SU-DHL-6 (cell line): ENCODE data around the gene UGT1A4.

Experiments used
- H2AFZ ChIP-seq: fragments of 200-600 bp; sonication (generic); 2 replicates; pipeline ENCODE4 v1.6.1; 2014; ENCODE audit warnings: low read depth, mild to moderate bottlenecking, moderate library complexity, mixed read lengths, antibody characterized with exemption, low read length; ENCODE audit not compliant: severe bottlenecking
- H3F3A ChIP-seq: fragments of 200-600 bp; shearing (Covaris generic); 2 replicates; pipeline ENCODE4 v1.6.0; 2016; ENCODE audit warnings: antibody characterized with exemption, mild to moderate bottlenecking; ENCODE audit not compliant: insufficient read depth
- H3K27ac ChIP-seq: fragments of 200-600 bp; sonication (generic); 2 replicates; pipeline ENCODE4 v1.5.1; 2016; ENCODE audit warnings: low read depth, mild to moderate bottlenecking, low read length, moderate library complexity, mixed read lengths
- H3K27me3 ChIP-seq: fragments of 200-600 bp; sonication (generic), shearing (Covaris generic); 2 replicates; pipeline ENCODE4 v1.6.0; 2014; ENCODE audit warnings: mild to moderate bottlenecking, low read length
- H3K36me3 ChIP-seq: fragments of 200-600 bp; sonication (generic); 2 replicates; pipeline ENCODE4 v1.6.1; 2014; ENCODE audit warnings: mild to moderate bottlenecking, low read length, mixed read lengths
- H3K4me2 ChIP-seq: fragments of 300-600, 200-600 bp; shearing (Covaris generic), sonication (generic); 2 replicates; pipeline ENCODE4 v1.6.0; 2014; ENCODE audit warnings: low read length, low read depth, mild to moderate bottlenecking; ENCODE audit not compliant: poor library complexity, severe bottlenecking
- H3K4me3 ChIP-seq: fragments of 200-600 bp; sonication (generic); 2 replicates; pipeline ENCODE4 v1.5.1; 2014; ENCODE audit warnings: antibody characterized with exemption, low read length, mild to moderate bottlenecking, mixed read lengths; ENCODE audit not compliant: insufficient read depth, poor library complexity, severe bottlenecking
- H3K79me2 ChIP-seq: fragments of 200-600 bp; sonication (generic); 2 replicates; pipeline ENCODE4 v1.6.1; 2014; ENCODE audit warnings: mild to moderate bottlenecking, low read length, moderate library complexity; ENCODE audit not compliant: insufficient read depth
- H3K9ac ChIP-seq: fragments of 200-600 bp; sonication (generic); 2 replicates; pipeline ENCODE4 v1.7.0; 2014; ENCODE audit warnings: mild to moderate bottlenecking, low read length
- H3K9me2 ChIP-seq: fragments of 200-600 bp; sonication (generic); replicated peaks from 2 replicates; pipeline ENCODE4 v1.6.1; 2014; ENCODE audit warnings: low read length; ENCODE audit not compliant: insufficient read depth
- H3K9me3 ChIP-seq: fragments of 200-600 bp; sonication (generic); 2 replicates; pipeline ENCODE4 v1.6.1; 2014; ENCODE audit warnings: low read length, mixed read lengths; ENCODE audit not compliant: insufficient read depth
- H4K20me1 ChIP-seq: fragments of 200-600 bp; sonication (generic); 2 replicates; pipeline ENCODE4 v1.6.1; 2014; ENCODE audit warnings: low read depth, mild to moderate bottlenecking, antibody characterized with exemption, low read length, moderate library complexity, mixed read lengths
- EZH2phosphoT487 ChIP-seq: fragments of 200-600 bp; sonication (generic), shearing (Covaris generic); conservative IDR thresholded peaks from 2 replicates; pipeline ENCODE4 v1.6.1; 2018; ENCODE audit warnings: mild to moderate bottlenecking, antibody characterized with exemption, low read length, moderate library complexity, mixed read lengths
- TF ChIP-seq, protein P1 (sequence below): fragments of 200-600 bp; sonication (generic); IDR thresholded peaks from one replicate; pipeline ENCODE4 v1.5.1; 2017; ENCODE audit warnings: antibody characterized with exemption, mild to moderate bottlenecking, low read length, moderate library complexity; ENCODE audit not compliant: insufficient read depth, poor library complexity, severe bottlenecking

UGT1A4 gene

DNA sequence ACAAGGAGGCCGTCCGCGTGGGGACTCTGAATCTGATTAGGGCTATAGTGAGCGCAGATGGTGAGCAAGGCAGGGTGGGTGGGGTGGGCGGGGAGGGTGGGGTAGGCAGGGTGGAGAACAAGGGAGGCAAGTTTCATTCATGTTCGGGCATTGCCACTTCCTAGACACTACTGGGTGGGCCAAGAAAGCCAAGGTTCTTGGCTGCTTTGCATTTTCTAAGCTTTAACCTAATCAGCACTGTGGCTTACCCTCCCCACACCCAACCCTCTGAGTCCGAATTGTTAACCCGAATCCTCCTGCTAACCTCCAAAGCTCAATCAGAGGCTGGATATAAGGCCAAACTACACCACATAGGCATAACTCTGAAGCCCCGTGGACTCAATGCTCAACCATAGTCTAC lies 77.7 kb downstream of the UGT1A4 start:
- no peaks in the 10 kb centered on the region for H3K36me3 ChIP-seq
- no peaks in the 10 kb centered on the region for H3K79me2 ChIP-seq
- H3K27ac ChIP-seq, result no peak overlapping the region
- H3K9ac ChIP-seq, result no peak overlapping the region
- no peaks in the 10 kb centered on the region for H3K27me3 ChIP-seq
- TF ChIP-seq, protein P1, sequence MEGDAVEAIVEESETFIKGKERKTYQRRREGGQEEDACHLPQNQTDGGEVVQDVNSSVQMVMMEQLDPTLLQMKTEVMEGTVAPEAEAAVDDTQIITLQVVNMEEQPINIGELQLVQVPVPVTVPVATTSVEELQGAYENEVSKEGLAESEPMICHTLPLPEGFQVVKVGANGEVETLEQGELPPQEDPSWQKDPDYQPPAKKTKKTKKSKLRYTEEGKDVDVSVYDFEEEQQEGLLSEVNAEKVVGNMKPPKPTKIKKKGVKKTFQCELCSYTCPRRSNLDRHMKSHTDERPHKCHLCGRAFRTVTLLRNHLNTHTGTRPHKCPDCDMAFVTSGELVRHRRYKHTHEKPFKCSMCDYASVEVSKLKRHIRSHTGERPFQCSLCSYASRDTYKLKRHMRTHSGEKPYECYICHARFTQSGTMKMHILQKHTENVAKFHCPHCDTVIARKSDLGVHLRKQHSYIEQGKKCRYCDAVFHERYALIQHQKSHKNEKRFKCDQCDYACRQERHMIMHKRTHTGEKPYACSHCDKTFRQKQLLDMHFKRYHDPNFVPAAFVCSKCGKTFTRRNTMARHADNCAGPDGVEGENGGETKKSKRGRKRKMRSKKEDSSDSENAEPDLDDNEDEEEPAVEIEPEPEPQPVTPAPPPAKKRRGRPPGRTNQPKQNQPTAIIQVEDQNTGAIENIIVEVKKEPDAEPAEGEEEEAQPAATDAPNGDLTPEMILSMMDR, result no peak
- TF ChIP-seq EZH2phosphoT487, result no peak
- H3K9me3 ChIP-seq, result no peaks in the 10 kb centered on the region
- no peak overlapping the region for H3K4me2 ChIP-seq
- H2AFZ ChIP-seq, result no peak overlapping the region
- no peaks in the 10 kb centered on the region for H4K20me1 ChIP-seq
- H3K4me3 ChIP-seq, result no peak overlapping the region
- no peaks in the 10 kb centered on the region for H3F3A ChIP-seq
- no peaks in the 10 kb centered on the region for H3K9me2 ChIP-seq

DNA sequence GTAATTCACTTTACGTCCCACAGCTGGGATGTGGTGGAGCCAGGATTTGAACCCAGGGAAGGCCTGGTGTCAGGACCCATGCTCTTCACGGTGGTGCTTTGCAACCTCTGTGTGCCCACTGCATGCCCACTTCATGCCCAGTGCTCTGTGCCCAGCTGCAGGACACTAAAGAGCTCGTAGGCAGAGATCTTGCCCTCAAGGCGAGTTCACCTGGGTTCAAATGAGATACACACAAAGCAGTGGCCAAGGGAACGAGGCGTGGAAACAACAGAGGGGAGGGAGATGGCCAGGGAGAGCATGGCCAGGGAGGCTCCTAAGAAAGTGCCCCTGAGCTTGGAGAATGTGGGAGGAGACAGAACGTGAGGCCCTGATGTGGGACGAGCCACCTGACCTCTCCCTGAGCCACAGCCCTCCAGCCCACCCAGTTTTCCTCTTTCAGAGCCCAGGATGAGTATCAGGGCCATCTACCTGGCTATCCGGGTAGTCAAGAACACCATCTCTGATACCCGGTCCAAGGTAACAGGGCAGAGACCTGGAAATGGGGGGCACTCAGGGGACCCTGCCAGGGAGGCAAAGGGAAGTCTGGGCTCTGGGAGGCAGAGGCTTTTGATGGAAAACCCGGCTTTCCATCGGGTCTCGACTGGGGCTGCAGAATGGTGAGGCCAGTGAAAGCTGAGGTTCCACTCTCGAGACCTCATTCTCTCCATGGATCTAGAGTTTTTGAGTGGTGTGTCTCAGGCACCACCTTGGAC lies 80.0 kb downstream of the UGT1A4 start:
- Histone ChIP-seq H3K27me3 (no peaks in the 10 kb centered on the region), H4K20me1 (no peaks in the 10 kb centered on the region), H3K9me2 (no peaks in the 10 kb centered on the region), H3K4me2 (no peak overlapping the region), H3K4me3 (no peak overlapping the region), H3K79me2 (no peaks in the 10 kb centered on the region), H3K27ac (no peak overlapping the region), H3F3A (no peaks in the 10 kb centered on the region), H3K9me3 (no peaks in the 10 kb centered on the region), H3K36me3 (no peaks in the 10 kb centered on the region), H3K9ac (no peak overlapping the region), H2AFZ (no peak overlapping the region)
- TF ChIP-seq EZH2phosphoT487, result no peak
- TF ChIP-seq, protein P1, result no peak

GRCh38 chr2:233799087-233799665 lies 80.6 kb downstream of the UGT1A4 start:
- Histone ChIP-seq H3K9me3 (no peaks in the 10 kb centered on the region), H3K27ac (no peak overlapping the region), H3K9ac (no peak overlapping the region), H3K79me2 (no peaks in the 10 kb centered on the region), H3K27me3 (no peaks in the 10 kb centered on the region), H3K4me3 (no peak overlapping the region), H4K20me1 (no peaks in the 10 kb centered on the region), H2AFZ (no peak overlapping the region), H3K36me3 (no peaks in the 10 kb centered on the region), H3K9me2 (no peaks in the 10 kb centered on the region), H3F3A (no peaks in the 10 kb centered on the region), H3K4me2 (no peak overlapping the region)
- TF ChIP-seq, protein P1, result no peak
- no peak for TF ChIP-seq EZH2phosphoT487
